HCT116 (cell line): Measurements from ENCODE around the gene RFX3. TPM values are rescaled to one million over a fixed set of nuclear protein-coding genes. Genes with fewer than 3 reads are reported as not detected.

Experiments used
- ATAC-seq: fragments of 200-7000 bp; cut with Tn5 transposase; 2 replicates; pipeline ENCODE4 v1.9.1; 2020; ENCODE audit warnings: mild to moderate bottlenecking, moderate library complexity
- BruUV-seq: library from RNA; stranded (reverse); fragments of 400-500 nt; replicated peaks from 2 replicates; lab custom pipeline; 2021; lab: Mats Ljungman, UMichigan
- CTCF ChIA-PET: fragments of 300-600 bp; sonication (Branson Sonifier 250); formaldehyde crosslinking; loops from one replicate; lab custom pipeline; 2021; ENCODE audit warnings: antibody characterized with exemption; lab: Charles Lee
- POLR2A ChIA-PET: fragments of 300-600, 350-600 bp; sonication (Branson Sonifier 250); formaldehyde crosslinking; loops from one replicate; lab custom pipeline; 2021; ENCODE audit warnings: antibody characterized with exemption; lab: Charles Lee
- RAD21 ChIA-PET, 2 experiments: fragments of 300-600 bp; sonication (Branson Sonifier 250); formaldehyde crosslinking; loops; one replicate each; lab custom pipeline; 2023; ENCODE audit warnings: low total read pairs in 2 of 2; ENCODE audit not compliant: uncharacterized antibody in 2 of 2, unreplicated experiment in 2 of 2, low non-redundant PET in 1 of 2; lab: Charles Lee
- DNase-seq: peaks from one replicate; pipeline ENCODE4 v3.0.0-alpha.2; 2010; ENCODE audit warnings: low read depth, low spot score
- H2AFZ ChIP-seq: fragments of 200-600 bp; shearing (Covaris generic), sonication (generic); 2 replicates; pipeline ENCODE4 v1.6.1; 2017; ENCODE audit warnings: low read depth, mixed run types, mixed read lengths, antibody characterized with exemption, low read length; ENCODE audit not compliant: poor library complexity, severe bottlenecking
- H3K27ac ChIP-seq: 2 replicates; pipeline ENCODE4 v1.5.1; 2012; ENCODE audit warnings: low read depth, low read length
- H3K27me3 ChIP-seq: fragments of 200-600 bp; sonication (generic); 2 replicates; pipeline ENCODE4 v1.6.1; 2016; ENCODE audit warnings: mixed run types, low read length, mixed read lengths; ENCODE audit not compliant: insufficient read depth
- H3K36me3 ChIP-seq, 2 experiments: fragments of 200-500 bp in 1 of 2; fragments of 200-600 bp in 1 of 2; sonication (Bioruptor generic) in 1 of 2; sonication (generic) in 1 of 2; 2 replicates each; pipeline versions ENCODE4 v1.5.1 to v1.6.1; 2014 to 2016; ENCODE audit warnings: low read length in 2 of 2, inconsistent platforms in 1 of 2, mixed read lengths in 1 of 2, mixed run types in 1 of 2; ENCODE audit not compliant: insufficient read depth in 2 of 2, control insufficient read depth in 1 of 2
- H3K4me1 ChIP-seq, 2 experiments: fragments of 200-600 bp in 1 of 2; sonication (generic) in 1 of 2; 2 replicates each; pipeline versions ENCODE4 v1.5.1 to v1.6.1; 2012 to 2017; ENCODE audit warnings: low read length in 2 of 2, inconsistent platforms in 1 of 2, mild to moderate bottlenecking in 1 of 2, mixed read lengths in 1 of 2, mixed run types in 1 of 2, moderate library complexity in 1 of 2; ENCODE audit not compliant: insufficient read depth in 2 of 2, control insufficient read depth in 1 of 2
- H3K4me2 ChIP-seq: fragments of 200-600 bp; sonication (generic); 2 replicates; pipeline ENCODE4 v1.6.1; 2017; ENCODE audit warnings: mixed run types, low read length, mixed read lengths
- H3K4me3 ChIP-seq, 2 experiments: fragments of 200-600 bp in 1 of 2; sonication (generic) in 1 of 2; replicated peaks in 1 of 2; 2 replicates each; pipeline ENCODE4 v1.5.1; 2011 to 2016; ENCODE audit warnings: low read length in 2 of 2, control low read depth in 1 of 2, low read depth in 1 of 2, mild to moderate bottlenecking in 1 of 2, mixed read lengths in 1 of 2, mixed run types in 1 of 2
- H3K79me2 ChIP-seq: fragments of 200-600 bp; sonication (generic); 2 replicates; pipeline ENCODE4 v1.6.1; 2017; ENCODE audit warnings: mild to moderate bottlenecking, mixed run types, low read length, moderate library complexity, mixed read lengths; ENCODE audit not compliant: insufficient read depth
- H3K9ac ChIP-seq: fragments of 200-600 bp; sonication (generic); 2 replicates; pipeline ENCODE4 v1.6.1; 2016; ENCODE audit warnings: low read length, mixed read lengths
- H3K9me2 ChIP-seq: fragments of 200-600 bp; sonication (generic), shearing (Covaris generic); 2 replicates; pipeline ENCODE4 v1.6.1; 2017; ENCODE audit warnings: mixed run types, mild to moderate bottlenecking, moderate library complexity; ENCODE audit not compliant: insufficient read depth
- H3K9me3 ChIP-seq, 2 experiments: fragments of 200-500 bp in 1 of 2; fragments of 200-600 bp in 1 of 2; sonication (Bioruptor generic) in 1 of 2; sonication (generic) in 1 of 2; 2 replicates each; pipeline ENCODE4 v1.6.1; 2014 to 2017; ENCODE audit warnings: low read length in 2 of 2, mixed read lengths in 2 of 2, inconsistent platforms in 1 of 2, low read depth in 1 of 2, mild to moderate bottlenecking in 1 of 2, mixed run types in 1 of 2, moderate library complexity in 1 of 2; ENCODE audit not compliant: control insufficient read depth in 1 of 2, insufficient read depth in 1 of 2
- H4K20me1 ChIP-seq: fragments of 200-600 bp; sonication (generic), shearing (Covaris generic); 2 replicates; pipeline ENCODE4 v1.6.1; 2017; ENCODE audit warnings: mixed run types, mild to moderate bottlenecking, moderate library complexity; ENCODE audit not compliant: insufficient read depth
- CEBPB ChIP-seq: IDR thresholded peaks from 2 replicates; pipeline ENCODE4 v1.6.1; 2012; ENCODE audit warnings: low read depth
- EGR1 ChIP-seq: IDR thresholded peaks from 2 replicates; pipeline ENCODE4 v1.6.1; 2012; ENCODE audit warnings: low read depth
- ELF1 ChIP-seq: IDR thresholded peaks from 2 replicates; pipeline ENCODE4 v1.6.1; 2012; ENCODE audit warnings: low read depth, borderline replicate concordance
- EZH2 ChIP-seq: fragments of 200-600 bp; sonication (generic); IDR thresholded peaks from 2 replicates; pipeline ENCODE4 v1.6.1; 2017; ENCODE audit warnings: antibody characterized with exemption, mixed run types
- EZH2phosphoT487 ChIP-seq: fragments of 200-600 bp; IDR thresholded peaks from 2 replicates; pipeline ENCODE4 v1.6.1; 2018; ENCODE audit warnings: antibody characterized with exemption, borderline replicate concordance
- FOSL1 ChIP-seq: IDR thresholded peaks from 2 replicates; pipeline ENCODE4 v1.6.1; 2012; ENCODE audit warnings: low read depth
- JUND ChIP-seq: IDR thresholded peaks from 2 replicates; pipeline ENCODE4 v1.6.1; 2012
- POLR2AphosphoS5 ChIP-seq: IDR thresholded peaks from 2 replicates; pipeline ENCODE4 v1.6.1; 2011; ENCODE audit warnings: mild to moderate bottlenecking, low read depth, low read length, moderate library complexity
- REST ChIP-seq: IDR thresholded peaks from 2 replicates; pipeline ENCODE4 v1.6.1; 2012; ENCODE audit warnings: low read depth
- SIN3A ChIP-seq: IDR thresholded peaks from 2 replicates; pipeline ENCODE4 v1.6.1; 2012; ENCODE audit warnings: low read depth
- SRF ChIP-seq: IDR thresholded peaks from 2 replicates; pipeline ENCODE4 v1.6.1; 2012; ENCODE audit warnings: low read depth
- YY1 ChIP-seq: IDR thresholded peaks from 2 replicates; pipeline ENCODE4 v1.6.1; 2011; ENCODE audit warnings: low read length, low read depth, moderate library complexity, mild to moderate bottlenecking; ENCODE audit not compliant: insufficient replicate concordance; ENCODE audit errors: extremely low read depth
- ZFX ChIP-seq: fragments of 450-650 bp; IDR thresholded peaks from 2 replicates; pipeline ENCODE4 v1.6.1; 2017
- ZNF274 ChIP-seq: fragments of 200-500 bp; sonication (Bioruptor generic); IDR thresholded peaks from 2 replicates; pipeline ENCODE4 v1.6.1; 2014; ENCODE audit warnings: mild to moderate bottlenecking, low read depth, low read length, inconsistent platforms
- intact Hi-C: fragments of 100-400 bp; cut with micrococcal nuclease; formaldehyde crosslinking; loops from 2 replicates; pipeline ENCODE4 v1.10.0; 2022
- total RNA-seq: library from RNA; stranded (reverse); gene quantifications from one replicate; pipeline ENCODE4 v1.2.1, GENCODE V29; 2021; ENCODE audit not compliant: unreplicated experiment
- TF ChIP-seq, protein P1 (sequence below): IDR thresholded peaks from 2 replicates; pipeline ENCODE4 v1.6.1; 2011; ENCODE audit warnings: mild to moderate bottlenecking, low read length, moderate library complexity; ENCODE audit not compliant: insufficient replicate concordance; ENCODE audit errors: extremely low read depth
- TF ChIP-seq, protein P2 (sequence below): IDR thresholded peaks from 2 replicates; pipeline ENCODE4 v1.6.1; 2012
- TF ChIP-seq, protein P3 (sequence below): IDR thresholded peaks from 2 replicates; pipeline ENCODE4 v1.6.1; 2012

RFX3 gene
- total RNA-seq, 1 experiment from 2014 or later = 11.8 TPM

DNA sequence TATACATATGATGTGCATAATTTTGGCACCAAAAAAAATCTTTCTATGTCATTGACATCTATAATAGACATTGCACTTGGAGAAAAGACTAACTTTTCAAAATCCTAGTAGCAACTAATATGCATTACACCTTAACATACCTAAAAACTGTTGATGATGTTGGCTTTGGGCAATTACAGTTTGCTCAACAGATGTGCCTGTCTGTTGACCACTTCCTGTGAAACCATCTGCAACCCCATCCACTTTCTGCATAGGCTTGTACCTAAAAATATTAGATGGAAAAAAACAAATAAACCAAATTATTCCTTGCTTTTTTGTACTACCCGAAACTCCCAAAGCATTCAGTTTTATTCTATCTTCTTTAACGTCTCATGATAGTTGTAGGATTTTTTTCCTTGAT is 248.6 kb downstream of the RFX3 start:
- POLR2A ChIA-PET = no interaction called here
- DNase-seq = no peak
- no peaks in the 10 kb centered on the region for H3K4me1 ChIP-seq
- no peaks in the 10 kb centered on the region for H3K9me2 ChIP-seq
- no peak overlapping the region for H3K4me2 ChIP-seq
- H3K9me3 ChIP-seq = no peaks in the 10 kb centered on the region
- H3K4me3 ChIP-seq = no peak overlapping the region
- no peak overlapping the region for H3K27ac ChIP-seq
- H3K9ac ChIP-seq = no peak overlapping the region
- H3K27me3 ChIP-seq = no peaks in the 10 kb centered on the region
- BruUV-seq = no TSS peak
- H3K79me2 ChIP-seq = no peaks in the 10 kb centered on the region
- H4K20me1 ChIP-seq = no peaks in the 10 kb centered on the region
- CTCF ChIA-PET = no interaction called here
- TF ChIP-seq EZH2phosphoT487 (no peak), YY1 (no peak), REST (no peak), ZFX (no peak)
- RAD21 ChIA-PET = no interaction called here
- no peak for ATAC-seq
- no peaks in the 10 kb centered on the region for H3K36me3 ChIP-seq
- H2AFZ ChIP-seq = no peak overlapping the region
- intact Hi-C loops = no loop called here

GRCh38 chr9:3271581-3271980 is 254.2 kb downstream of the RFX3 start:
- no peak for ATAC-seq

More at GRCh38 chr9:3271581-3271980, 254.2 kb downstream of the RFX3 start:
- intact Hi-C loops = no loop called here
- Histone ChIP-seq H3K9me2 (no peaks in the 10 kb centered on the region), H3K36me3 (no peaks in the 10 kb centered on the region), H2AFZ (no peak overlapping the region), H3K9ac (no peak overlapping the region), H3K27ac (no peak overlapping the region), H3K27me3 (no peaks in the 10 kb centered on the region), H3K4me2 (no peak overlapping the region), H4K20me1 (no peaks in the 10 kb centered on the region), H3K9me3 (no peaks in the 10 kb centered on the region), H3K79me2 (no peaks in the 10 kb centered on the region), H3K4me3 (no peak overlapping the region), H3K4me1 (no peaks in the 10 kb centered on the region)
- DNase-seq = no peak
- no TSS peak for BruUV-seq
- TF ChIP-seq, protein P1, sequence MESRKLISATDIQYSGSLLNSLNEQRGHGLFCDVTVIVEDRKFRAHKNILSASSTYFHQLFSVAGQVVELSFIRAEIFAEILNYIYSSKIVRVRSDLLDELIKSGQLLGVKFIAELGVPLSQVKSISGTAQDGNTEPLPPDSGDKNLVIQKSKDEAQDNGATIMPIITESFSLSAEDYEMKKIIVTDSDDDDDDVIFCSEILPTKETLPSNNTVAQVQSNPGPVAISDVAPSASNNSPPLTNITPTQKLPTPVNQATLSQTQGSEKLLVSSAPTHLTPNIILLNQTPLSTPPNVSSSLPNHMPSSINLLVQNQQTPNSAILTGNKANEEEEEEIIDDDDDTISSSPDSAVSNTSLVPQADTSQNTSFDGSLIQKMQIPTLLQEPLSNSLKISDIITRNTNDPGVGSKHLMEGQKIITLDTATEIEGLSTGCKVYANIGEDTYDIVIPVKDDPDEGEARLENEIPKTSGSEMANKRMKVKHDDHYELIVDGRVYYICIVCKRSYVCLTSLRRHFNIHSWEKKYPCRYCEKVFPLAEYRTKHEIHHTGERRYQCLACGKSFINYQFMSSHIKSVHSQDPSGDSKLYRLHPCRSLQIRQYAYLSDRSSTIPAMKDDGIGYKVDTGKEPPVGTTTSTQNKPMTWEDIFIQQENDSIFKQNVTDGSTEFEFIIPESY = no peak
- TF ChIP-seq JUND (no peak), POLR2AphosphoS5 (no peak), FOSL1 (no peak), EGR1 (no peak), ELF1 (no peak), CEBPB (no peak), ZFX (no peak), SIN3A (no peak), ZNF274 (no peak), EZH2phosphoT487 (no peak), SRF (no peak), EZH2 (no peak), YY1 (no peak)
- TF ChIP-seq, protein P2, sequence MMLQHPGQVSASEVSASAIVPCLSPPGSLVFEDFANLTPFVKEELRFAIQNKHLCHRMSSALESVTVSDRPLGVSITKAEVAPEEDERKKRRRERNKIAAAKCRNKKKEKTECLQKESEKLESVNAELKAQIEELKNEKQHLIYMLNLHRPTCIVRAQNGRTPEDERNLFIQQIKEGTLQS = no peak
- TF ChIP-seq, protein P3, sequence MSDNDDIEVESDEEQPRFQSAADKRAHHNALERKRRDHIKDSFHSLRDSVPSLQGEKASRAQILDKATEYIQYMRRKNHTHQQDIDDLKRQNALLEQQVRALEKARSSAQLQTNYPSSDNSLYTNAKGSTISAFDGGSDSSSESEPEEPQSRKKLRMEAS = no peak
- RAD21 ChIA-PET = no interaction called here
- POLR2A ChIA-PET = no interaction called here
- CTCF ChIA-PET = no interaction called here
